Stimulated activated CD4-positive, alpha-beta T cell treated with anti-CD3 and anti-CD28 coated beads, Interleukin-1b, Interleukin-23, amount 100 ng/mL, for 48 hours (primary cell): ENCODE data around the gene CNNM2.

Experiments used
- DNase-seq: peaks from one replicate; pipeline ENCODE4 v3.0.0-alpha.2; 2020

CNNM2 gene

DNA sequence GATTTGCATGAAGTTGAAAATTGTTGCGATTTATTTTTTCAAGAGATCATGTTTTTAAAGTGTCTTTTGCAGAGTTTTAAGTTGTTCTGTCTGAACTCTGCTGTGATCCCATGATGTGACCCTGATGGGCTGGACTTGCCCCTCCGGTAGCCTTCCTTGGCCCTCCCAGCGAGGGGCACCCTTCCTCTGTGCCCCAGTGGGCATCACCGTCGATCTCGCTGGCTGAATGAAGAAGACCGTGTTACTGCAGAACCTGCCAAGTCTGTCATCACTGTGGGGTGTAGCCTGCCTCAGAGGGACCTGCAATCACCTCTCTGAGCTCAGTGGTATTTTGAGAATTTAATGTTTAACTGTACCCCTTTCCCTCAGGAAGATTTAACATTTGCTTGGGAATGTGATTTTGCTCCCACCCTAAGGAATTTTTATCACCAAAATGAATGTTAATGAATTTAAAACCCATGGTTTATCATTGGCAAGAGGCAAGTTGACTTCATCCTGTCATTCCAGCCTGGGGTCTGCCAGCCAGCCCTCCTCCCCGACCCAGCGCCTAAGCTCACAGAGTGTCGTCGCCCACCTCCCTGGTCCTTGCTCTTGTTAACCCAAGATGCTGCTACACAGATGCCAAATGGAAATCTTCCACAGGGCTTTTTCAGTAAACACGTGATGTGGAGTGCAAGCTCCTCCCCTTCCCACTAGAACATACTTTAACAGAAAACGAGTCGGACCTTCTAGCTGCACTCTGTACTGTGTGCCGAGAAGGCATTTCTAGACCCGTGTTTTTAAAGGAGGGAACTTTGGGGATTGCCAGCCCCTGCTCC is 159.6 kb downstream of the CNNM2 start:
- no peak for DNase-seq

DNA sequence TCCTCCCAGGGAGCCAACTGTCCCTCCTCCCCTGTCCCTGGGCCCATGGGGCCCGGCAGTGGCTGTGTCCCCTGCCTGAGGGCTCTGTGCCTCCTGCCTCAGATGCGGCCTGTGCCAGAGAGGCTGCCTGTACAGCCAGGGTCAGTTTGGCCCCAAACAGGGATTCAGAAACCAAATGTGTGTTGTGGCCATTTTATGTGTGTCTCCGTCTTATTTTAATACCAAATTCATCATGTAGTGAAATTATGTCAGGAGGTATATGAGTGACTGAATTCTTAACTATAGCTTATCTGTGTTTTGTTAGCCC is 160.2 kb downstream of the CNNM2 start:
- no peak for DNase-seq

DNA sequence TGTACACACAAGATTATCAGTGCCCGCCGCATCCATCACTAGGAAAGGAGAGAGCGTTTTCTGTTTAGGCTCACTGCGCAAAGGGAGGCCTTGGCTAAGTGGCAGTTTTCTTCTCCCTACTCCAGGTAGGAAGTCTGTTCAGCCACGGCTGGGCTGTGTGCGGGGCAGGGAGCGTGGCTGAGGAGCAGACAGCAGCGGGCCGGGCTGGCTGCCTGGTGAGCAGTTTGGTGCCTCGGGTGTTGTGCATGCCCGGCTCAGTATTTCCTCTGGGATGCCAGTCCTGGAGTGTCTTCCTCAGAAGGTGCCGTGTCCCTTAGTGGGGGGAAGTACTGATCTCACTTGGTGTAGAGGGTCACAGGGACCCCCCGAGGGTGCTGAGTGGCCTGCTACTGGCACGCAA is 160.6 kb downstream of the CNNM2 start:
- DNase-seq, result no peak

DNA sequence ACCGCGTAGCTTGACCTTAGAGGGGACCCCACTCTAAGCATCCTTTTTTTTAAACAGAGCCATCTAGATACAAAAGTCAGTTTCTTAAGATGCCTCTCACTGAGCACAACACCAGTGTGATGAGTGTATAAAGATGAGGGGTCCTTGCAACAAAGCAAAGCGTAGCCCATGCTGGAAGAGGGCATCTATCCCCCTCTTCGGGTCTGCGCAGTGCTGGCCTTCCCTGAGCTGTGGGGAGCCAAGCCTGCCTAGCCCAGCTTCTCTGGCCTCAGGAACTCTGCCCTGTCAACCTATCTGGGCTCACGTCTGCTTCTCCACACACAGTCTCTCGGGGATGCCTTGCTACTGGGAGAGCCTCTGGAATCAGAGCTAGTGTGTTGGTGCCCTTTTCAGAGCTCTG is 161.0 kb downstream of the CNNM2 start:
- no peak for DNase-seq

DNA sequence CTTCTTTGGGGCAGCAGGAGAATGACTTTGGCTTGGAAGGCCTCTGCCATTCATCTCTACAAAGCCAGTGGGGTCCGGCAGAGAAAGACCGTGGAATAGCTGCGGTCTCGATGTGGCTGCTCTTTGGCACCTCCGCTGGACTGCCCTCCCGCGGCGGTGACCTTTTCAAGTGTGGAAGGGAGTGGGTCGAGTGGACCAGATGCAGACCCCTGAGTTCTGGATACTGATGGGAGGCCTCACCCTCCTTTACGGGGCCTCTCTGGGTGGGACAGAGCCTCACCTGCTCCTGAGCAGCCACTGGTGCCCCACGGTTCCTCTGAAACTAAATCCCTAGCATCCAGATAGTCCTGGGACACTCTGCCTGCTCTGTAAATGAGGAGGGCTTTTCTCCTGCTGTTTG is 161.9 kb downstream of the CNNM2 start:
- no peak for DNase-seq

DNA sequence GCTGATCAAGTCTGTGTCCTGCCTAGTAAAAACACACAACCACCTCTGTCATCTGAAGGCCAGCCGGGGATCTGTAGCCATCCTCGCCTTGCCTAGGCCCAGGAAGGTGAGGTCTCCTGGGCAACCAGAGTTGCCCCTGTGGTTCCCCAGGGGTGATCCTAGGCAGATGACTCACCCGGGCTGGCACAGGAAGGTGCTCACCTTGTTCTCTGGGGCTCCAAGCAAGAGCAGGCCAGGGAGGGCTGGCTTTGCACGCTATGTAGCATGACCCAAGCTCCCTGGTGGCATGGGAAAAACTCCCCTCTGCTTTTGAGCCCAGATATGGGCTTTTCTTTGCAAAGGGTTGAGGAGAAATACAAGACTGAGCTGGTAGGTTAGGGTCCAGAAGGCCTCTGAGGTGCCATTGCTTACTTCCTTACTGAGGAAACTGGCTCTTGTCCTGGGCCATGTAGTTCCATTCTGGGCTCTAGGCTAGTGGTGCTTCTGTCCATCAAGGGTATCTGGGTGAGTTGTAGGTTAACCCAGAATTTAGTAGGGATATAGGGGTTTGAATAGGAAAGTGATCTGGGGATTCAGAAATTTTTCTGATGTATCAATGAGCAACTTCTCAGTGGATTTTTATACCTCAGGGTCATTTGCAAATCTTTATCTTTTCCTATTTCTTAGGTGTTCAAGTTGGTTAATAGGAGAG is 162.9 kb downstream of the CNNM2 start:
- no peak for DNase-seq

DNA sequence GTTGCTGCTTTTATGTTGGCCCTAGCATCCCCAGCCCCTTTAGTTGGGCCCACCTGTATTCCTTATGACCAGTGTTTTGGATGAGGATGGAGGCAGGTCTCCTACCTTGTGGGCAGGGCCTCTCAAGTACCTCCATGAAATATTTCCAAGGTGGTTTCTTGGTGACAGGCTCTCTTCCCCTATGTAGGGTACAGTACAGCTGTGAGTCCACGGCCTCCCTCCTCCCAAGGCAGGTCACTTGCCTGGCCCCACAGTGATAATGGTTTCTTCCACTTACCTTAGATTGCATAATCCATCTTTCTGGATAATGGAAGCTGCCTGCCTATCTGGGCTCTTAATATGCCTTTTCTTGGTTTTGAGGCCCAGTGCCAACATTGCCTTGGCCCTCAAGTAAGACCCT is 164.6 kb downstream of the CNNM2 start:
- no peak for DNase-seq

DNA sequence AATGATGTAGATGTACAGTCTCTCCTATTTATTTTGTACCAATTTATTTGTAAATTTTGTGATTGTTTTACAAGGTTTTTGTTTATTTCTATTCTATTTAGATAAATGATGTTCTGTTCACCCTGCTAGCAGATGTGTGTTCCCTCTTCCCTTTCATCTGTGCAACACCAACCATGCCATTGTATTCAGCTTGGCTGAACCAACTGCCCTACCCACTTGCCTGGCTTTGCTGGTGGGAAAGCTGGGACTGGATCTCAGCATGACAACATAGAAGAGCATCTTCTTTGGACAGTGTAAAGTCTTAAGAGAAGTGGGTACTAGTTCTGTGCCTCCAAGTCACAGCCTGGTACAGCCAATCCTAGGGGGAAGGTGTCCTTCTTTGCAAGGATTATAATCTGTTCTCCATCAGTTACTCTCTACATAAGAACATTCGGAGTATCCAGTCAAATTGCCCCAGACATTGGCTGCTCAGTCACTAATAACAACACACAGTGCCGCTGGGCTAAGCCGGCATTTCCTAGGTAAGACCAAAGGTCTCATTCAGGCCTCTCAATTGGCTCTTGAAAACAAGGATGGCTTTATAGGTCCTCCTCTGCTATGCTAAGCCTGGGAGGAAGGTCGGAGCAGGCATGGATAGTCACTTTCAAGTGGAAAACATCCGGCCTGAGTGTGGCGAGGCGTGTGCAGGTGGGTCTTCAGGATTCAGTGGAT is 165.3 kb downstream of the CNNM2 start:
- no peak for DNase-seq

DNA sequence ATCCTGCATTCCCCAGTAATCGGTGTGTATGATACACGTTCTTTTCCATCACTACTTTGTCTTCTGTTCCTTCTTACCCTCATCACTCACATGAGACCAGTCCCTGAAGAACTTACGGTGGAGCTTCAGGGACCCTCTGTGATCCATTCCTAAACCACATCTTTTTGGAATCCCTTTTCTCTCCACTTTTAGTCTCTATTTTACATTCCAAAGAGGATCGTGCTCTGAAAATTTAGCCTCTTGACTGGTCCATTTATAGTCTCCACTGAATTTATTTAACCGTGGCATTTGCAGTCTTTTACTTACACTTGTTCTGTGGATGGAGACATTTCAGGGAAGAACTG is 165.9 kb downstream of the CNNM2 start:
- DNase-seq, result no peak

DNA sequence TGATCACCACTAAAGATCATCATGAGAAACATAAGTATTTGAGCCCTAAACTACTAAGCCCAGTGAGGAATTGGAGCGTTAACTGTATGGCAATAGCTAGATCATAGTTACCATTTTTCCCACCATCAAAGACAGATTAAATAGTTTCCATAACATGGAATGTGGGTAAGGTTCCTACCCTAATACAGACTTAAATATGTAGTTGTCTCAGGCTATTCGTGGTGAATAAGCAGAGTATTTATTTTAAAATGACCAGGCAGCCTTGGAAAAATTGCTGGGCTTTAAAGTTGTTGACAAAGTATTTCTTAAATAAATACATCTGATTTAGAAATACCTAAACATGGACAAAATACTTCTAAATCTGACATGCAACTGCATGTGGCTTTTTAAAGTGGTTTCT is 168.2 kb downstream of the CNNM2 start:
- DNase-seq, result no peak

DNA sequence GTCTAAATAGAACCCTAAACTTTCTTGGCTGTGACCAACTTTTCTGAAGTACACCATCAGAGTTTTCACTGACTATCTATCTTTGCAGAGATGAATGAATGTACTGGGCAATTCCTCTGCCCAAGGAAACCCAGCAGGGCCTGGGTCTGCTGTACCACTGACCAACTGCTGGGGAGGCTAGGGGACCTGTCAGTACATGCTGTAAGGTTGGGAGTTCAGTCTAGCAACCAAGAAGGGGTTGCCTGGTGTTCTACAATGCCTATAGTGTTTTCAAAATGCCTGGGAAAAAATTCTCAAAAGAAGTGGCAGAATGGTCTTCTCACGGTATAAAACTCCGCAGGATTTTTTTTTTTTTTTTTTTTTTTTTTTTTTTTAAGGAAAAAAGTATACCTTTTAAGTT is 168.7 kb downstream of the CNNM2 start:
- DNase-seq, result no peak

DNA sequence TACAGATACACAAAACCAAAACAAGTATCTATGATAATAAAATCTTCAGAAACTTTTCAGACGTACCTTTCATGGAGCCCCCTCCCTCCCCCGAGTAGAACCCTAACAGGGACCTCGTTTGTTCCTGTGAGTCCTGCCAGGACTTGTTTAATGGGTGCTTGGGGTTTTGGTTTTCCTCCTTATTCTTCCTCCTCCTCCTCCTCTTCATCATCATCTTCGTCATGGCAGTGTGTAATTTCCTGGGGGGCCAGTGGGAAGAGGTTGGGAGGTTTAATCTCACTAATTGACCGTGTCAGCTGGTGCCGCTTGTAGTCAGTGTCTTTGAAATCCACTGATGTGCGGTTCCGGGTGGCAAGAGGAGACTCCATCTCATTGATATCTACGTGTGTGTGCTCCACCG is 171.4 kb downstream of the CNNM2 start:
- no peak for DNase-seq

DNA sequence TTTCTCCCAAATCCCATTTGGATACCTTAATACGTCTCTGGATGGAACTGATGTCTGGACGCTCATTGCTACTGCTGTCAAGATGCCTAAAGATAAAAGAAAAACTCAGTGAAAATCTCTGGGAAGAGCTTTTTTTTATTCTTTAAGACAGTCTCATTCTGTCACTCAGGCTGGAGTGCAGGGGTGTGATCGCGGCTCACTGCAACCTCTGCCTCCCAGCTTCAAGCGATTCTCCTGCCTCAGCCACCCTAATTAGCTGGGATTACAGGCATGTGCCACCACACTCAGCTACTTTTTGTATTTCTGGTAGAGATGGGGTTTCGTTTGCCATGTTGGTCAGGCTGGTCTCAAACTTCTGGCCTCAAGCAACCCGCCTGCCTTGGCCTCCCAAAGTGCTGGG is 172.8 kb downstream of the CNNM2 start:
- no peak for DNase-seq

DNA sequence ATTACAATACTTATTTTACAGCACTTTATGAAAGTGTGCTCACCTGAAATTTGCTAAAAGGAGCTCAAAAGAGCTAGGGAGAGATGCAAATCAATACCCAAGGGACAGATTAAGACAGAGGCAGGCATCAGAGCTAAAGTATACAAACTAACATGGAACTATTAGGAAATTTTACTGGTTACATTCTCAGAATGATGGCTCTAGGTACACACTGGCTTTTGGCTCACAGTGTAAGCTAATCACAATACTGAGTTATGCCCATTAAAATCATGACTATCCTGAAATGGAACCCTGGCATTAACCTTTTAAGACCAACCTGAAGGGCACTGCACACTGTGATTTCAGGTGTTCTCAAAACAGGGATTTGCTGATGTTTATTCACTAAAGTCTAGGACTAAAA is 176.9 kb downstream of the CNNM2 start:
- no peak for DNase-seq

DNA sequence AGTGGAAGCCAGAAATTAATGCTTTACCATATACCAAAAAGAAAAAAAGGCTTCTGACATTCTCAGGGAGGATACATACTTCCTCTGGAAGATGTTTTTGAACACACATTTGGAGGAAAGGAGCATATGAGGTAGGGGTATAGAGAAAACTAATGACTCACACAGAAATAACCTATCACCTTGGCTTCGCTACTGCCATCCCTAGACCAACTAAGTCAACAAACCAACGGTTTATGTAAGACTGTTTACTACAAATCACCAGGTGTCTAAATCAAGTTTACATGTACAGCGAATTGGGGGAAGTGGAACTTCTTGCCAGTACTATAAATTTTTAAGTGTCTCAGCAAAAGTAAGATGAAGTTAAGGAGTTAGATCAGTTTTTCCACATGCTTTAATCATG is 178.0 kb downstream of the CNNM2 start:
- no peak for DNase-seq

DNA sequence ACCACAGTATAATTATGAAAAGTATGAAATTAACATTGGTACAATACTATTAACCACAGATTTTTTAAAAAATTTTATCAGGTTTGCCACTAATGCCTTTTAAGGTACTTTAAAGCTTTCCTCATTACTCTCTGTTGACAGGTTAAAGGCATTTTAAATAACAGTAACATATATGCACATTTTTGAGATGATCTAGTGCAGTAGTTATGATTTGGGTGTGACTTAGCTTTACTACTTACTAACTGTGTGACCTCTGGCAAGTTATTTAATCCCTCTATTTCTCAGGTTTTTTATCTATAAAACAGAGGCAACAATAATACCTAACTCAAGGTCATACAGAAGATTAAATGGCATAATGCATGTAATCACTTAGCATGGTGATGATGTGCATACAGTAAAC is 180.1 kb downstream of the CNNM2 start:
- DNase-seq, result no peak

DNA sequence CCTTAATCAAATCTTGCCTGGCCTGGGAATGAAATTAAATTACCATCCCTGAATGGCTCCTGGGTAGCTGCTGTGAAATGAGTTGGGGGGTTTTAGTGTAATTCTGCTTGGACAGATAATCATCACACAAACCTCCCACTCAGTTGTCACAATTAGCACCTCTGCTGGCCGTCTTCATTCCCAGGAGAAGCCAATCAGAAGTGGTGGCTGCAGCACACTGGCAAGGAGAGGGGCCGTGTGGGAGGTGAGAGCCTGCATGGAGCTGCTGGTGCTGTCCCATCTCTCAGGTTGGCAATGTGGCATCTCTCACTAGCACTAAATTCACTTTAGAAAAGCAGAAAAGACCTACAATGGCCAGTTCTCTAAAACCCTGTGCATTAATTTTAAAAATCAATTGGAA is 182.5 kb downstream of the CNNM2 start:
- no peak for DNase-seq

DNA sequence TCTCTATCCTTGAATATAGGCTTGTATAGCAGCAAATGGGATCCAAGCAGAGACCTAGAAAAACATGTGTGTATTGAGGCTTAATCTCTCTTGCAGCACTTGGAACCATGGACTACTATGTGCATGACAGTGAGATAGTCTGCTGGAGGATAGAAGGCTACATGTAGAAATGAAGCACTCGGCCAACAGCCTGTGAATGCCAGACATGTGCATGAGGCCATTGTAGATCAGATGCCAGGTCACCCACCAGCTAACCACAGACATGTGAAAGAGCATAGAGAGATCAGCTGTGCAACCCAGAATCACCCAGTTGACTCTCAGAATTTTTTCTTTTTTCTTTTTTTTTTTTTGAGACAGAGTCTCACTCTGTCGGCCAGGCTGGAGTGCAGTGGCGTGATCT is 184.1 kb downstream of the CNNM2 start:
- no peak for DNase-seq

DNA sequence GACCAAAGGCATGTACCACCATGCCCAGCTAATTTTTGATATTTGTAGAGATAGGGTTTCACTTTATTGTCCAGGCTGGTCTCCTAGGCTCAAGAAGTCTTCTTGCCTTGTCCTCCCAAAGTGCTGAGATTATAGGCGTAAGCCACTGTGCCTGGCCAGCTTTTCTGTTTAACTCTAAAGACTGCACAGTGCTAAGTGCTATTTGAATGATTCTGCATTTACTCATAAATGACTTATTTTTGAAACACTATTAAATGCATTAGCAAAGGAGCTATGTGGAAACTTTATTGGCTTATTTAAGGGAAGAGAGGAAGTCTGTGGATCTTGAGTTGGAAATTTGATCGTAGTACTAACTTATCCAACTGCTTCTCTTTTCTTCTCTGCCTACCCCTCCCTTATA is 185.9 kb downstream of the CNNM2 start:
- DNase-seq, result no peak

DNA sequence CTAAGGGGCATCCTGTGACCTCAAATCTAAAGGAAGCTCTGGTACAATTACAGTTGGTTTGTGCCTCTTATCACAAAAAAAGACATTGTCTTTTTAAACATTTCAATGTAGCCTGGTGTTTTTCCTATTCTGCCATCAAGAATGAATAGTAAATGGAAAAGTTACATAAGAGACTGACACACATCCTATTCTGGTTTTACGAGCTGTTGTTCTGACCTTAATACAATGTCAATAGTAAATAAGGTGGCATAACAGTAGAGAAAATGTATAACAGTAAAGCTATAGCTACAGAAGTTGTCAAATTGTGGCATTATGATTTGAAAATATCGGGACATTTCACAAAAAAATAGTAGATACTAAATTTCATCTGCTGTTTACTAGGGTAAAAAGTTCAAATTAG is 186.6 kb downstream of the CNNM2 start:
- no peak for DNase-seq

DNA sequence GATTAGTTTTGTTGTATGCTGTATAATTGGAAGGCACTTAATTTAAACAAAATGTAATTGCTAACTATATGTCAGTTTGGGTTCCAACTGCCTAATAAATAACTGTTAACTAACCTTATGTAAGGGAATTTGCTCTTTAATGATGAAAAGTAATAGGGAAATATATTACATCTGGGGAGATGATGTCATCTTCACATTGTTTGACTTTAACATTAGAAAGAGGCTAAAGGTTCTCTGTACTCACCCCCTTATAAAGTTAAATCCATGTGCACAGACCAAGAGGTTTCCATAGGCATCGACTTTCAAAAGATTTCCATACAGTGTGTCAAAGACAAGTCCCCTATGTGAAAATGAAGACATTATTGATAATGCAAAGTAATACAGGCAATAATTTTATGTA is 187.4 kb downstream of the CNNM2 start:
- no peak for DNase-seq

DNA sequence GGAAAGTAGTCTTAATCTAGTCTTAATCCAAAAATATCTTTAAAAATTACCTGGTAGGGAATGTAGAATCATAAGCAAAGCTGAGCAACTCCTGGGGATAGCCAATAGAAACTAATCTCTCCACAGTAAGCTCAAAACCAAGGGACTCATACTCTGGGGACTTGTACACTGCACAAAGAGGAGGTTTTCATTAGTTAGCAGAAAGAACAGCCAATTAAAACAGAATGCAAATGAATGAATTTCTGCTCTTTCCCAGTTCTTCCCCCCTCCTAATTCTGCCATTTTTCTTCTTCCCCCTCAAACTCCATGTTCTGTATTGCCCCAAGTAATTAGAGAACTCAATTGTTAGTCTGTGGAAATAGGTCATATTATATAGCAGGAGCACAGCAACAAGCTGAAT is 188.4 kb downstream of the CNNM2 start:
- DNase-seq, result no peak

DNA sequence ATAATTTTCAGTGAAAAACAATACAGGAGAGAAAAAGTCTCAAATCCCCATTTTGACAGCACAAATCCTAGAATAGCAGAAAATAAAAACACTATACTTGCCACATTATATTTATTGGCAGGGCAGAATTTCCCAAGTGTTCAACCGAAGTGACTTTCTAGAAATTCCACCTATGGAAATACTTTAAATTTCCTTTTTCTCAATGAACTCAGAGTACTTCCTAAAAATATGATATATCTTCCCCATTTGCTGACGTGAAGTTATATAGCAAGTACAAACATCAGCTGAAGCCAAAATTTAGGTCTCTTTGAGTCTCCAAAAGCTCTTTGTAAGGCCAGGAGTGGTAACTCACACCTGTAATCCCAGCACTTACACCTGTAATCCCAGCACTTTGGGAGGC is 191.7 kb downstream of the CNNM2 start:
- no peak for DNase-seq

DNA sequence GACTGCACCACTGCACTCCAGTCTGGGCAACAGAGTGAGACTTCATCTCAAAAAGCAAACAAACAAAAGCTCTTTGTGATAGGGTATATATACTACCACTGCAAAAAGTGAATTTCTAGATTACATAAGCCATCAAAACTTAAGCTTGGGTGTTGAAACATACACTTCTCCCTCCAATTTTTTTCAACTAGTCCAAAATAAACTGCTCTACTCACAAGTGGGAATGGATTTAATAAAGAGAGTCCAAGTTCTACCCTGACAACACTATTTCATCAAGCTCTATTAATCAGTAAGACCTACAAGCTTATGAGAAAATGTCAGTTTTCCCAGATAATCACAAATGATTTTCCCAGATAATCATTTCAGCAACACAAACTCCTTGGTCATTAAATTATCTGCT is 192.3 kb downstream of the CNNM2 start:
- no peak for DNase-seq
